ENCODE results near the gene CDK5R1.
"Not testable (repeated sequence)": the region's sequence is repeated elsewhere in the genome, so short reads cannot be mapped to it uniquely, and the experiment has no call there.

CDK5R1 gene

DNA sequence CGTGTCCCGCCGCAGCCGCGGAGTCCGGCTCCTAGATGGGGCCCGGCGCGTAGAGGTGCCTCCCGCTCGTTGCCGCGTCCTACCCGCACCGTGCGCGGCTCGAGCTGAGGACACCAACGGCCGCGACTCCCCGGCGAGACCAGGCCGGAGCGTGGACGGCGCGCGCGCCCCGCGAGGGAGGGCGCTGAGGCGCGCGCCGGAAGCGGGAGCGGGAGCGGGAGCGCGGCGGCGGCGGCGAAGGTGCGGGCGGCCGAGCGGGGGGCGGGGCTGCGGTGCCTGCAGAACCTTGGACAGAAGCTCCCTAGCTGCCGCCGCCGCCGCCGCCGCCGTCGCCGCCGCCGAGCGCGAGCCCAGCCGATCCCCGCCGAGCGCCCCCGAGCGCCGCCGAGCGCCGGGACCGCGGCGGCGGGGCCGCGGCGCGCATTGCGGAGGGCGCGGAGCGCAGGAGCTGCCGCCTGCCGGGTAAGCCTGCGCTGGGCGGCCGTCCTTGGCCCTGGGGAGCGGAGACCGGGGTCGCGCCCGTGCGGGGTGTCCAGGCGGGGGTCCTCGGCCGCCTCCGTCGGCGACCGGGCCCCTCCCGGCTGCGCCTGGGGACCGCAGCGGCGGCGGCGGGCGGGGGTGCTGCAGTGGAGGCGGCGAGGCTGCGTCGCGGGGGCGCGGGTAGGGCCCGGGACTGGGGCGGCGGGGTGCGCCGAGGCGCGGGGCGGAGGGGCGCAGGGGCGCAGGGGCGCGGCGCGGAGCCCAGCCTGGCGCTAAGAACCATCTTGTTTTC is at the start of gene CDK5R1:
Gene CDK5R1 (plus strand): TSS at position 293 of the 772 bp plus-strand sequence. CDS start 628 bp downstream, outside the sequence.
- in situ Hi-C loops (cut with MboI; ENCODE audit: low sequenced_read_pairs) = no loop called here

DNA sequence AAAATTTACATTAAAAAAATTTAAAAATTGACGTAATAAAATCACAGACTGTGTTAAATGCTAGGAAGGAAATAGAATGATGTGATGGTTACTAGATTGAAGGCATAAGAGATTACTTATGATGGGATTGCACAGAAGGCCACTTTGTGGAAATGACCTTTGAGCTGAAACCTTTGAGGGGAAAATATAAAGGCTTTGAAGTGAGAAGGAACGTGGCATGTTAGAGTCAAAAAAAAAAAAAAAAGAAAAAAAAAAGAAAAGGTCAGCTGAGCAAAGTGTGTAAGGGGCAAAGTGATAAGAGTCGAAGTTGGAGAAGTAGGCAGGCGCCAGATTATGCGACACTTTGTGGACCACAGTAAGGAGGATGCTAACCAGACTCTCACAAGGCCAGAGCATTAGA is 46.1 kb upstream of the CDK5R1 start:
- in situ Hi-C loops (cut with MboI; ENCODE audit: low sequenced_read_pairs) = no loop called here

DNA sequence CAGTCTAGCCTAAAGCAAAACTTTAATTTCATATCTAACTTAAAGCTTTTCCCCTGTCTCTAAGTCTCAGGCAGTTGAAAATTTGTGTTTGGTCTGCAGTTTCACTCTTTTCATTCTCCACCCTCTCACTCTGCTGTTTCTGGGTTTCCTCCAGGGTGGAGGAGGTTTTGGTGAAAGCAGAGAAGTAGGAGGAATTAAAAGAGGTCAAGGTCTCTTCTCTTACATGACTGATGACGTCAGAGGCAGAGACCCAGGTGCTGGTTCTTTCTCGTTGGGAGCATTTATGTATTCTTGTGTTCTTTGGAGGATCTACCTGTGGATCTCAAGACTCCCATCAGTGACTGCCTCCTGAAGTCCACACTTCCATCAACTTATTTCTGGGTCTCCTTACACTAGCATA is 44.9 kb upstream of the CDK5R1 start:
- in situ Hi-C loops (cut with MboI; ENCODE audit: low sequenced_read_pairs) = no loop called here

DNA sequence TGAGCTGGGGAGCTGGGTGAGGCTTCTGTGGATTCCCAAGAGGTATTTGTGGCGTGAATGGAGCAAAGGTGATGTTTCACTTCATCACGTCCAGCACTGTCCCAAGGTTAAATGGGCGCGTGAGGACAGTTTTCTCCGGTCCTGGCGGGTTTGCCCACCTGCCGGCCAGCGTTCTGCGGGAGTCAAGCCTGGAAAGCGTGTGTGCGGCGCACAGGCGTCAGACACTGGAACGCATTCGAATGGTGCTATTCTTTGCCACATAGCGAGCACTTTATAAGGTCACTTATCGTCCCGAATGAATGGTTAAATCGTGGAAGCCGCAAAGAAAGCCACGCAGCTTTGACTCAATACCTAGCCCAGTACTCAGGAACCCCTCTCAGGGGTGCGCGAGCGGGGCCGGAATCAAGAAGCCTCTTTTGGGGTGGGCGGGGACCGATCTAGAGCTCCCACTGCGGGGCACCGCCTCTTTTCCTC is 42.9 kb upstream of the CDK5R1 start:
- in situ Hi-C loops (cut with MboI; ENCODE audit: low sequenced_read_pairs) = no loop called here

DNA sequence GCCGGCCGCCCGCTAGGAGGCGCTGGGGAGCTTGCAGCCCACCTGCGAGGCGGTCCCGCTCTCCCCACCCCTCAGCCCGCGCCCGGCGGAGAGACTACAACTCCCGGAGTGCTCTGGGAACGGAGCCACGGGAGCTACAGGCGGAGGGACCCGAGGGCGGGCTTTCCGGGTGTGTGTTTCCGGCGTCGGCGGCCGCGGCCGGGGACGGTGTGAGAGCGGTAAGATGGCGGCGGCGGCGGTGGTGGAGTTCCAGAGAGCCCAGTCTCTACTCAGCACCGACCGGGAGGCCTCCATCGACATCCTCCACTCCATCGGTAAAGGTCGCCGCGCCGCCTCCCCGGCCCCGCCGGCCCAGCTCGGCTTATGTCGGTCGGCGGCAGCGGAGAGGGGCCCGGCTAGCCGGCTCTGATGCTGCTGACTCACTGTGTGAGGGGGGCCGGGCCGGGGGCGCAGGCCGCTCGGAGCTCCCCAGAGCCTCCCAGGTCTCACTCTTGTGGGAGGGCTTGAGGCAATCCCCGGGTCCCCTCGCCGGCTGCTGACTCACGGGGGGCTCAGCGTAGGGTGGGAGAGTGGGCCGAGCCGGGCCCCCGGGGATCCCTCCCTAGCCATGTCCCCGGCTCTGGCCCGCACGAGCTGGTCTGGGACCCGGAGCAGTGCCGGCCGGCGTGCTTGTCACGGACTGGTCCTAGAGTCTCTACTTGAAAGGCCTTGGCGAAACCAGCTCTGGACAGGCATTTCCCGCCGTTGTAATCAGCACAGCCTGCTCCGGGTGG is 42.3 kb upstream of the CDK5R1 start, which contains the start of gene PSMD11:
Gene PSMD11 (plus strand): TSS at position 210 of the 773 bp plus-strand sequence. CDS start 14 bp downstream, at position 224.
- in situ Hi-C loops (cut with MboI; ENCODE audit: low sequenced_read_pairs) = no loop called here

DNA sequence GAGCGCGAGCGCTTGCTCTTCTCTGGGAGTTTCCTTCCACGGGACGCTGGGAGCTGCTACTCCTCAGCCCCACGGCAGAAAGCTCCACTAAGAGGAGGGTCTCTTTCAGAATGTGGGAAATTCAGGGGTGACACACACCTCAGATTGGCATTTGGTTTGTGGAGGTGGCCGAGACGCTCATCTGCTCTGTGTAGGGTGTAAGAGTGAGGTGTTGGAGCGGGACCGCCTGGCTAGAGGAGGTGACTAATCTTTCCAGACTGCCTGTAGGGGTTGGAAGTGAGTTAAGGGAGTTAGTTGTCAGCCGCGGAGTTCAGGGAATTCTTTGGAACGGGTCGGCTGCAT is 41.7 kb upstream of the CDK5R1 start:
- in situ Hi-C loops (cut with MboI; ENCODE audit: low sequenced_read_pairs) = no loop called here

DNA sequence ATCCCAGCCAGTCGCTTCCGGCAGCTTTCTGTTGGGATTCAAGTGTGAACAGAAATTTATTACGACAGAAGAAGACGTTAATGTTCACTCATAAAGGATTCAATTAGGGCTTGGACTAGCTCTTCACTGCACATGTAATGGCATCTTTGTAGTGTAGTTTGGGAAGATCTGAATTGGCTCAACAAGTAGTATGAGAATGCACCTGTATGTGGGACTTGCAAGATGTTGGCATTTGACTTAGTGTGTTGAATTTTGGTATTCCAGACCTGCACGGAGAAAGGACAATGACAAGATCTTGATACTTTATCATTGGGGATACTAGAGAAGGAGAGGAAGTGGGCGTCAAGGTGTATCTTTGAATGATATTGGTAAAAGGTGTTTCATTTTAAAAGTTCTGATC is 41.3 kb upstream of the CDK5R1 start:
- in situ Hi-C loops (cut with MboI; ENCODE audit: low sequenced_read_pairs) = no loop called here

DNA sequence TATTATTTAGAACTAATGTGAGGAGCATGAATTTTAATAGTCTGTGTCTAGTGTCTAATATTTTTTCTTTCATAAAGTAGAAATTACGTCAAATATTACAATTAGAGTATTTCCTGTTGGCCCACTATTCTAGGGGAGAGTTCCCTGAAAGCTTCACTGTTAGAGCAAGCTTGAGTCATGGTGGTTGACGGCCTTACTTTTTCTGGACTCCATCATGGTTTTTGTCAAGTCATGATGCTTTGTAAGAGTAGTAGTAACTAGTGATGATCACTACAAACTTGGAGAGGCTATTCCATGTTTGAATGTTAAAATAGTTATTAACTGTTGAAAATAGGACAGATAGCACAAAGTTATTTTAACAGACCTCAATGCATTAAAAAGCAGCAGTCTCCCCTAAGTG is 40.8 kb upstream of the CDK5R1 start:
- in situ Hi-C loops (cut with MboI; ENCODE audit: low sequenced_read_pairs) = no loop called here

DNA sequence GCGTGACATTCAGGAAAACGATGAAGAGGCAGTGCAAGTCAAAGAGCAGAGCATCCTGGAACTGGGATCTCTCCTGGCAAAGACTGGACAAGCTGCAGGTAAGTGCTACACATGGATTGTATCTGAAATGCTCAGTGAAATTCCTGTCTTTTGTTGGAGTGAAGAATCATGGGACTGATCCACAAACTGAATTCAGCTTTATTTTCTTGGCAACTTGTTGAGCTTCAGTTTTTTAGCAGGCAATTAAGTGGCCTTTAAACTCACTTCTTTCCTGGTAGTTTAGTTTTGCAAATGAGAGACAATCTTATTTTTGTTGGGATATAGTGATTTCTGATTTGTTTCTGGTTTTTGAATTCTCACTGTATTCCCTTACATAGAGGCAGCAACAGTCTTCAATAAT is 39.8 kb upstream of the CDK5R1 start:
- in situ Hi-C loops (cut with MboI; ENCODE audit: low sequenced_read_pairs) = no loop called here

DNA sequence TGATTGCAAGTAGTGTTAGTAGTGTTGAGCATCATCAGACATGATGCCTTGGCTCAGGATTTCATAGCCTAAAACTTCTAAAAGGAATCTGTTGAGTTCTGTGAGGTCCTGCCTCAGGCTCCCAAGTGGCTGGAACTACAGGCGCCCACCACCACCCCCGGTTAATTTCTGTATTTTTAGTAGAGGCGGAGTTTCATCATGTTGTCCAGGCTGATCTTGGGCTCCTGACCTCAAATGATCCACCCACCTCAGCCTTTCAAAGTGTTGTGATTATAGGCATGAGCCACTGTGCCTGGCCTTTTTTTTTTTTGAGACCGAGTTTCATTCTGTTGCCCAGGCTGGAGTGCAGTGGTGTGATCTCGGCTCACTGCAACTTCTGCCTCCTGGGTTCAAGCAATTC is 36.8 kb upstream of the CDK5R1 start:
- in situ Hi-C loops (cut with MboI; ENCODE audit: low sequenced_read_pairs) = no loop called here

DNA sequence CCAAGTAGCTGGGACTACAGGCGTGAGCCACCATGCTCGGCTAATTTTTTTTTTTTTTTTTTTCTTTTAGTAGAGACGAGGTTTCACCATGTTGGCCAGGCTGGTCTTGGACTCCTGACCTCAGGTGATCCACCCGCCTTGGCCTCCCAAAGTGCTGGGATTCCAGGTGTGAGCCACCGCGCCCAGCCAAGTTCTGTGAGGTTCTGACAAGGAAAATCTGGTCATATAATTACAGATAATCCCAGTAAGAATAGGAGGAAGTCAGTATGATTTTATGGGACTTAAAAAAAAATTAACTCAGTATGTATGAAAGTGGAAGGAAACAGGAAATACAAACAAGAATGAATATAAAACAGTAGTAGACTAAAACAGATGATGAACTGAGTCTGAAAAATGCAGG is 36.4 kb upstream of the CDK5R1 start:
- in situ Hi-C loops (cut with MboI; ENCODE audit: low sequenced_read_pairs) = not testable (repeated sequence)

DNA sequence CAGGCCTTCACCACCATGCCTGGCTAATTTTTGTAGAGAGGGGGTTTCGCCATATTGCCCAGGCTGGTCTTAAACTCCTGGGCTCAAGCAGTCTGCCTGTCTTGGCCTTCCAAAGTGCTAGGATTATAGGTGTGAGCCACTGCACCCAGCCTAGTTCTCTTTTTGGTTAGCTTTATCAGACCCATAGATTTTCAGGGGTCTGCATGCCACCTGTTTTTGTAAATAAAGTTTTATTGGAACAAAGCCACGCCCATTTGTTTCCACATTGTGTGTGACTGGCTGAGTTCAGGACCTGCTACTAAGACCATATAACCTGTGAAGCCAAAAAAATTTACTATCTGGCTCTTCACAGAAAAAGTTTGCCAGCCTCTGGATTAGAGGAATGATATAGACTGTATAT is 34.9 kb upstream of the CDK5R1 start:
- in situ Hi-C loops (cut with MboI; ENCODE audit: low sequenced_read_pairs) = no loop called here

DNA sequence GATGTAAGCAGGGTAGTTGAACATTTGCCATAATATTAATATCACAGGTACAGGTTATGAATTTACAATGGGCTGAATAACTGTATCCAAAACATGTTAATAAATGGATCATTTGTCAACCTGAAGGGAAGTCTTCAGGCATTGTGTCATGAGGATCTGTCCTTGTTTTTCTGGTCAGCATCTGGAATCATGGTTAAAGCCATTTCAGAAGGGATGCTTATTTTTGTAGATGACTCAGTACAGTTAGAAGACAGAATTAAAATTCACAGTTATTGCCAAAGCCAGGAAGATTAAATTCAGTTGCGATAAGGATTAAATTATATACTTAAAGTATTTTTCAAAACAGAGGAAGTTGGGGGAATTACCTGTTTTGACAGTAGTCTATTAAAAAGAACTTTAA is 34.5 kb upstream of the CDK5R1 start:
- in situ Hi-C loops (cut with MboI; ENCODE audit: low sequenced_read_pairs) = no loop called here

DNA sequence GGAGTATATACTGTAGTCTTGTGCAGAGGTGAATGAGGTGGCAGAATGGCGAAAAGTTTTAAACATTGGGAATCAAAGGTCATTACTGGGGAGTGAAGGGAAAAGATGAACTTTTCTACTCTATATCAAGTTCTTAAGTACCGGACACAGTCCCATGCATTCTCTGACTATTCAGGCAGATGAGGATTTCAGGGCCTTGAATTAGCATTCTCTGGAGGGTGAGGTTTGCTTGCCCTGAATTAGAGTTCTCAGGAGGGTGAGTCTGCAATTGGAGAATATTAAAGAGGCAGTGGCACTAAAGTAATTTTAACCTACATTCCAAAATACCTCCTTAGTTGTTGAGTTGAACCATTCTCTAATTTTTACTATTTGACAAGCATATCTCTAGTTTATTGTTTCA is 33.4 kb upstream of the CDK5R1 start:
- in situ Hi-C loops (cut with MboI; ENCODE audit: low sequenced_read_pairs) = no loop called here

DNA sequence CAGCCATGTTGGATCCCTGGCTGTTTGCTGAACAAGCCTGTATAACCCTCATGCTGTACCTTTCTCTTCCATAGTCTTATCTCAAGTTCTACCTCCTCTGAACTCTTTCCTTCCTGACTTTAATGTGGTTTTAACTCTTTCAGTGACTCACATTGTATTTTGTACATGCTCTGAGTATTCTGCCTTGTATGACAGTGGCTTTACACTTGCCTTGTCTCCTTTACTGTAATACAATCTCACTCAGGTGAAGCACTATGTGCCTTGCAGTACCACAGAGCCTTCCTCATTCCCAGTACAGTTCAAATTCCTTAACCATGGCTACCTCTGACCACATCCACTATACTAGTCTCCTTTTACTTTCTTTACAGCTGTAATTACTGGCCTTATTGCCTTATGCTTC is 28.4 kb upstream of the CDK5R1 start:
- in situ Hi-C loops (cut with MboI; ENCODE audit: low sequenced_read_pairs) = no loop called here

DNA sequence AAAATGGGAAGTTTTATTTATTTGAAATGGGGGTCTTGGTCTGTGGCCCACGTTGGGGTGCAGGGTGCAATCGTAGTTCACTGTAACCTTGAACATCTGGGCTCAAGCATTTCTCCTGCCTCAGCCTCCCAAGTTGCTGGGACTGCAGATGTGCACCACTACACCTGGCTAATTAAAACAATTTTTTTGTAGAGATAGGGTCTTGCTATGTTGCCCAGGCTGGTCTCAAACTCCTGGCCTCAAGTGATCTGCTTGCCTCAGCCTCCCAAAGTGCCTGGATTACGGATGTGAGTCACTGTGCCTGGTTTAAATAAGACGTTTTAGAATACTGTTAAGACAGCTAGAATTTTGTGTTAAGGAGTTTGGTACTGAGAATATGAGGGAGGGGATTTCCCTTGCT is 26.7 kb upstream of the CDK5R1 start:
- in situ Hi-C loops (cut with MboI; ENCODE audit: low sequenced_read_pairs) = no loop called here

DNA sequence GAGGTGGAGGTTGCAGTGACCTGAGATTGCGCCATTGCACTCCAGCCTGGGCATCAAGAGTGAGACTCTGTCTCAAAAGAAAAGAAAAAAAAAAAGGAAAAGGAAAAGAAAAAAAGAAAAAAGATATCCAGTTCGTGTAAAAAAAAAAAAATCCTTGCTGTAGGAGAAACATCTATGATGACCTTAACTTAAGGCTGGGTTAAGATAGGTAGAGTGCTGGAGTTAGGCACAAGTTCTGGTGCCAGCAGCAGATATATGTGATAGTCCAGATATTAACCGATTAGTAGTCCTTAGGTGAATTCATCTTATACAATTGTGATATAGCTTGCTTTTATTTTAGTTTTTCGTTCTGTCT is 25.3 kb upstream of the CDK5R1 start:
- in situ Hi-C loops (cut with MboI; ENCODE audit: low sequenced_read_pairs) = no loop called here

DNA sequence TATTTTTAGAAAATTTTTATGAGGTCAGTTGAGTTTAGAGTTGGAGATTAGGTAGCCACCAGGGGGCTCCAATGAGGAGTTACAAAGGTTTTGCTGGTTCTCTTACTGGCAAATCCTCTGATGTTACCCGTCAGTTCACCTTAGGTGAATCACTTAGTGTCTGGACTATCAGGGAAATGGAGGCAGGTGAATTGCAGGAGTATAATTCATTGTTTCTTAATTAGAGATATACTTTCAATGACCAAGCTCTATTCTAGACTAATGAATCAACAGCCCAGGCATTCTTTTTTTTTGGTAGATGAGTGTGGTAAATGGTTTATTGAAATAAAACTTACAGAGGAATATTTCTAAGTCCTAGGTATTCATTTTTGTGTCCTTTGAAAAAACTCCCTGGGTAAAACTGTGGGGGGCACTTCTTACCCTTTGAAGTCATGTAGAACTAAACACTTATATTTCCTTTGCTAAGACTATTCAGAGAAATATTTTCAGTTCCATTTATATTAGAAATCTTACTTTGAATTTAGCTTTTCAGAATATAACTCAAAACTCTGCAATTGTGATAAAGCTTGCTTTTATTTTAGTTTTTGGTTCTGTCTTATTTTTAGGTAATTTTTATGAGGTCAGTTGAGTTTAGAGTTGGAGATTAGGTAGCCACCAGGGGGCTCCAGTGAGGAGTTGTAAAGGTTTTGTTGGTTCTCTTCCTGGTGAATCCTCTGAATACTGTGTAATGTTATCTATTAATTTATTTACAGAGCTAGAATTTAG is 24.8 kb upstream of the CDK5R1 start:
- in situ Hi-C loops (cut with MboI; ENCODE audit: low sequenced_read_pairs) = no loop called here

DNA sequence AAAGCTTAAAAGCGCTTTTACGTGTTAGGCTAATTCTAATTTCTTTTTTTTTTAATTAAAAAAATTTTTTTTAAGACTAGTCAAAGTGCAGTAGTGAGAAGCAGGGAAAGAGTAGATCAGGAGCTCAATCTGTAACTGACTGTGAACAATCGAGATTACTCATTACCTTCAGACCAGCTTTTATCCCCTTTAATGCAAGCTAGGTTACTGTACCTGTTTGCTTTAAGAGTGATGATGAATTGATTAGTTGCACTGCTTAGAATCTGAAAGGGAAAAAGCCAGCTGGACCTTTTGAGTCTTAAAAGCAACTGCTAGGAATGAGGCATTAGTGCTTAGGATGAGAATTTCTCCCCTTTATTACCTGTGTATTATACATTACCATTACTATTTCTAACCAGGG is 23.5 kb upstream of the CDK5R1 start:
- in situ Hi-C loops (cut with MboI; ENCODE audit: low sequenced_read_pairs) = no loop called here

DNA sequence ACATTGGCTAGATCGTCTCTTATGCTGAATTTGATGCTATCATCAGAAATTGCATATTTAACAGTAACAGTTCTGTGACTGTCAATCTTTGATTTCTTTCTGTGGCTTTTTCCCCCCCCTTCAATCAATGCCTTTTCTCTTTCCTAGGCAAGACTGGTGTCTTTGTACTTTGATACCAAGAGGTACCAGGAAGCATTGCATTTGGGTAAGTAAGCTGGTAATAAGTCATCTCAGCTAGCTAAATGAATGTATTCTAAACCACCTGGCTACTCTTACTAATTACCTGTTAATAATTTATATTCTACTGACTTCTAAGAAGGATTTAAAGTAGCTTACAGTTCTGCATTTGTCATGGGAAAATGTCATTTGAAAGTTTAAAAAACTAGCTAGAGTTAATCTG is 22.4 kb upstream of the CDK5R1 start:
- in situ Hi-C loops (cut with MboI; ENCODE audit: low sequenced_read_pairs) = no loop called here

DNA sequence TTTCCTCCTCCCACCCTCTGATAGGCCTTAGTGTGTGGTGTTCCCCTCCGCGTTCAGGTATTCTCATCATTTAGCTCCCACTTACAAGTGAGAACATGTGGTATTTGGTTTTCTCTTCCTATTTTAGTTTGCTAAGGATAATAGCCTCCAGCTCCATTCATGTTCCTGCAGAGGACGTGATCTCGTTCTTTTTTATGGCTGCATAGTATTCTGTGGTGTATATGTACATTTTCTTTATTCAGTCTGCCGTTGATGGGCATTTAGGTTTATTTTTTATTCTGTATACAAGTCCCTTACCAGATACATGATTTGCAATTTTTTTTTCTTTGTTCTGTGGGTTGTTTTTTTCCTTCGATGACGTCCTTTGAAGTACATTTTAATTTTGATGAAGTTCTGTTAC is 18.8 kb upstream of the CDK5R1 start:
- in situ Hi-C loops (cut with MboI; ENCODE audit: low sequenced_read_pairs) = no loop called here
